OCI-LY3 (cell line): ENCODE measurements around the gene UQCC2.
A peak's percentile ranks its signal among the peaks of the same experiment; 100 is the strongest.

ENCODE experiments used
- CTCF ChIP-seq: fragments of 200-600, 300-600 bp; sonication (generic); IDR thresholded peaks from 2 replicates; pipeline ENCODE4 v1.5.1; 2014; ENCODE audit warnings: antibody characterized with exemption, low read length, low read depth
- EZH2phosphoT487 ChIP-seq: fragments of 200-600 bp; shearing (Covaris generic); IDR thresholded peaks from 2 replicates; pipeline ENCODE4 v1.6.1; 2018; ENCODE audit warnings: antibody characterized with exemption, mixed run types, low read depth

DNA sequence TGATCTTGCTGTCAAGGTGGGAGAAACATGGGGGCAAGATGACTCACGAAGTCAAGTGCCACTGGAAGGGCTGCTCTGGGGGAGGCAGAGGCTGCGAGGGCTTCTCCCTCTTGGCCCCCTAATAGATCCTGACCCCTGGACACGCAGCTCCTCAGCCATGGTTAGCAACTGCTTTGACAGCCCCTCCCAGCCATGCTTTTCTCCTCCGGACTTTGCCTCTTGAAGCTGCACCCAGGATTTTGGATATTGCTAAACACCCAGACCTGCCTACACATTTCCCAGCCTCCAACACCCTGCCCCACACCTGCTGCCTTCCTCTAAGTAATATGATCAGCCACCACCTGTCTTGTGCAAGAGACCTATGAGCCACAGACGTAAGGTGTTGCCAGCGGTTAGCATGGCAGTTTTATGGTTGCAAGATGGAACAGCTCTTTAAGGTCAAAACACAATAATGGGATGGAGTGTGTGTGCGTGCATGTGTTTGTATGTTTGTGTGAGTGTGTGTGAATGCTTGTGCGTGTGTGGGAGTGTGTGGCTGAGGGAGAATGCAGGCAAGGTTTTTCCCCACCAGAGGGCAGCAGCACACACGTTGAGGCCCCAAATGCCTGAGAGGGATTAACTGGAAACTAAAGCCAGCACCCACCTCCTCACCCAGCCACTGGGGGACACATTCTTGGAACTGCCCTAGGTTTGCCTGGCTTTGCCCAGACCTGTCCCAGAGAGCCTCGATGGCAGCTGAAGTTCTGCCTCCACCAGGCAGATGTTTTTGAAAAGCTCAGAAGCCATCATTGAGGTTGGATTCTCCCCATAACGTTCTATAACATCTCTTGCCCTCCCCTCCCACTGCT is 32.7 kb upstream of the UQCC2 start:
- TF ChIP-seq CTCF (peak; percentile 70), EZH2phosphoT487 (no peak)
